ENCODE measurements around the gene PRPF18. TPM values are rescaled to one million over a fixed set of nuclear protein-coding genes. Genes with fewer than 3 reads are reported as not detected.

PRPF18 gene
- total and polyA plus RNA-seq, 2 of the 4 experiments (the other 2 are of a cell fraction): 10.0 to 16.9 TPM

DNA sequence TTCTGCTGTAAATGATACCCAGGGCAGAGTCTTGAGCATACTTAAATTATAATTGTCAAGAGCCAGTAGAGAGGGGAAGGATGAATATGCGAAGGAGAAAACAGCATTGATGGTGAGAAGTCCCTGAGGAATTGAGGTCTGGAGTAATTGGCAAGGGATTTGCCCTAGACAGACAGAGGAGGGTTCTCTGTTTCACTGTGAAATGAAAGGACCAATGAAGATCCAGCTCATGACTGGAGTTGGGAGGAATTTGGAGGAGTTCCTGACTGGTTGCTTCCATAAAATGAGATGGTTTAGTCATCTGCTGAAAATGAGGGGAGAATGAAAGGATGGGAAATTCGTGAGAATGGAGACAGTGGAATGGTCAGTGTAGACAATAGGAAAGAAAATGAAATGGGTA, 6.8 kb downstream of the PRPF18 start:
- H2BK15ac ChIP-seq (ENCODE audit: low read depth, low read length): no peak overlapping the region
- H3K23ac ChIP-seq (ENCODE audit: low read depth, low read length): no peak overlapping the region
- H2BK120ac ChIP-seq (ENCODE audit: low read depth, low read length): no peak overlapping the region
- H4K91ac ChIP-seq (ENCODE audit: insufficient read depth, low read depth, low read length): no peak overlapping the region
- no peak overlapping the region for H4K5ac ChIP-seq (ENCODE audit: low read depth, low read length)
- H3K14ac ChIP-seq (replicated peaks; ENCODE audit: low read depth, low read length): no peak overlapping the region
- 100% methylated on average over 1 of the region's 2 CpGs for WGBS, 2 experiments (ENCODE audit: extremely low coverage in 2 of 2, insufficient read length in 1 of 2)
- peaks cover 8% of the 10 kb centered on the region; the same call in 1 of the 2 replicates for H3K36me3 ChIP-seq (ENCODE audit: control insufficient read depth, insufficient read depth, low read length)
- H3K4ac ChIP-seq (ENCODE audit: low read depth, low read length): no peak overlapping the region
- intact Hi-C loops (cut with micrococcal nuclease) (no loop called here), in situ Hi-C loops (cut with MboI; ENCODE audit: low sequenced_read_pairs) (no loop called here), dilution Hi-C loops (cut with HindIII; ENCODE audit: low sequenced_read_pairs, unreplicated experiment) (no loop called here)
- DNase-seq (peak; percentile 65), ATAC-seq (ENCODE audit: low read depth) (peak; percentile 56)
- no peak for TF ChIP-seq MAFK (IDR thresholded peaks at IDR 0.05; ENCODE audit: low read depth, low read length)
- TF ChIP-seq SMC3 (IDR thresholded peaks at IDR 0.05; ENCODE audit: low read depth, low read length): no peak
- TF ChIP-seq FOS (IDR thresholded peaks at IDR 0.05; ENCODE audit: low read depth, low read length): no peak
- no peak for TF ChIP-seq BHLHE40 (IDR thresholded peaks at IDR 0.05; ENCODE audit: low read depth, low read length)
- no peak for TF ChIP-seq RCOR1 (IDR thresholded peaks at IDR 0.05; ENCODE audit: insufficient replicate concordance, low read length)
- TF ChIP-seq, protein P1, sequence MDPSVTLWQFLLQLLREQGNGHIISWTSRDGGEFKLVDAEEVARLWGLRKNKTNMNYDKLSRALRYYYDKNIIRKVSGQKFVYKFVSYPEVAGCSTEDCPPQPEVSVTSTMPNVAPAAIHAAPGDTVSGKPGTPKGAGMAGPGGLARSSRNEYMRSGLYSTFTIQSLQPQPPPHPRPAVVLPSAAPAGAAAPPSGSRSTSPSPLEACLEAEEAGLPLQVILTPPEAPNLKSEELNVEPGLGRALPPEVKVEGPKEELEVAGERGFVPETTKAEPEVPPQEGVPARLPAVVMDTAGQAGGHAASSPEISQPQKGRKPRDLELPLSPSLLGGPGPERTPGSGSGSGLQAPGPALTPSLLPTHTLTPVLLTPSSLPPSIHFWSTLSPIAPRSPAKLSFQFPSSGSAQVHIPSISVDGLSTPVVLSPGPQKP (IDR thresholded peaks at IDR 0.05; ENCODE audit: borderline replicate concordance, low read depth, low read length): no peak
- TF ChIP-seq MAZ (IDR thresholded peaks at IDR 0.05; ENCODE audit: borderline replicate concordance, low read depth, low read length): no peak
- ChIA-PET POLR2A (ENCODE audit: unreplicated experiment) (no interaction called here), CTCF (no interaction called here)
- H2BK20ac ChIP-seq (ENCODE audit: low read depth, low read length): no peak overlapping the region
- H2AK5ac ChIP-seq (ENCODE audit: low read depth, low read length): no peak overlapping the region
- BruUV-seq (replicated peaks): no TSS peak
- no peaks in the 10 kb centered on the region for H3K9me1 ChIP-seq (ENCODE audit: insufficient read depth, low read length)
- H3K9ac ChIP-seq (ENCODE audit: low read depth, low read length): no peak overlapping the region
- H3K27me3 ChIP-seq (ENCODE audit: control insufficient read depth, insufficient read depth, low read length): no peaks in the 10 kb centered on the region
- H3K4me1 ChIP-seq (ENCODE audit: control insufficient read depth, insufficient read depth, low read length): no peaks in the 10 kb centered on the region
- peaks cover 4% of the 10 kb centered on the region for H4K20me1 ChIP-seq (ENCODE audit: insufficient read depth, low read length)
- no peaks in the 10 kb centered on the region for H3K9me3 ChIP-seq (ENCODE audit: control insufficient read depth, insufficient read depth, low read length)
- H2AFZ ChIP-seq (replicated peaks; ENCODE audit: low read length, poor library complexity): no peak overlapping the region
- no peak overlapping the region for H3K27ac ChIP-seq (ENCODE audit: insufficient read depth, low read length)
- H3K4me3 ChIP-seq (ENCODE audit: insufficient read depth, low read depth, low read length): no peak overlapping the region
- H3K56ac ChIP-seq (ENCODE audit: extremely low read depth, insufficient read depth, low read length): no peak overlapping the region
- H3K4me2 ChIP-seq (ENCODE audit: low read depth, low read length): no peak overlapping the region
- no peak overlapping the region for H2AK9ac ChIP-seq (replicated peaks; ENCODE audit: low read depth, low read length, poor library complexity)
- H2BK5ac ChIP-seq (ENCODE audit: low read depth, low read length, poor library complexity, severe bottlenecking): no peak overlapping the region
- H4K8ac ChIP-seq (ENCODE audit: low read depth in 2 of 2, low read length in 2 of 2): no peak overlapping the region
- peaks cover 20 to 56% of the 10 kb centered on the region in 2 experiments for H3K79me1 ChIP-seq (ENCODE audit: low read depth in 1 of 2, low read length in 2 of 2)
- no peak overlapping the region for H3K18ac ChIP-seq (ENCODE audit: low read depth, low read length)

Data from IMR-90 (cell line).